GM12878 (cell line): ENCODE data around the gene ADGRG7. TPM values are rescaled to one million over a fixed set of nuclear protein-coding genes. Genes with fewer than 3 reads are reported as not detected.

Source experiments
- ATAC-seq: fragments of 200-7000 bp; cut with Tn5 transposase; 3 replicates; pipeline ENCODE4 v1.9.1; 2020; ENCODE audit warnings: mild to moderate bottlenecking, moderate library complexity
- BruUV-seq: library from RNA; stranded (reverse); fragments of 400-500 nt; replicated peaks from 2 replicates; lab custom pipeline; 2021; lab: Mats Ljungman, UMichigan
- CTCF ChIA-PET: fragments of 300-600 bp; sonication (Branson Sonifier 250); formaldehyde crosslinking; extraction: SDS; loops from one replicate; lab custom pipeline; 2021; ENCODE audit warnings: inconsistent platforms; lab: Yijun Ruan, JAX
- POLR2A ChIA-PET: fragments of 350-600 bp; formaldehyde crosslinking; extraction: SDS; loops from one replicate; lab custom pipeline; 2021; ENCODE audit warnings: inconsistent platforms; lab: Charles Lee
- RAD21 ChIA-PET: fragments of 300-600 bp; sonication (Branson Sonifier 250); formaldehyde crosslinking; loops from one replicate; lab custom pipeline; 2023; ENCODE audit warnings: antibody characterized with exemption; ENCODE audit not compliant: unreplicated experiment; lab: Charles Lee
- SMC1A ChIA-PET: fragments of 300-600 bp; sonication (Branson Sonifier 250); formaldehyde crosslinking; loops from one replicate; lab custom pipeline; 2023; ENCODE audit not compliant: unreplicated experiment, uncharacterized antibody; lab: Charles Lee
- DNase-seq: peaks from one replicate; pipeline ENCODE4 v3.0.0-alpha.2; 2011; ENCODE audit warnings: low read depth, low spot score
- FAIRE-seq: peaks from 3 replicates; lab custom pipeline; 2011; peaks lifted over from hg19 to GRCh38; lab: Jason Lieb, UNC
- H2AFZ ChIP-seq: 2 replicates; pipeline ENCODE4 v1.6.0; 2011; ENCODE audit warnings: low read depth, low read length, control low read depth; ENCODE audit not compliant: control insufficient read depth
- H3K27ac ChIP-seq: 2 replicates; pipeline ENCODE4 v1.5.1; 2011; ENCODE audit warnings: control low read depth; ENCODE audit not compliant: control insufficient read depth, insufficient read depth
- H3K27me3 ChIP-seq, 2 experiments: replicated peaks in 1 of 2; 2 replicates each; pipeline versions ENCODE4 v1.6.0 to v1.6.1; 2011; ENCODE audit warnings: low read length in 1 of 2; ENCODE audit not compliant: control insufficient read depth in 2 of 2, insufficient read depth in 2 of 2
- H3K36me3 ChIP-seq, 2 experiments: 2 replicates each; pipeline ENCODE4 v1.5.1; 2011; ENCODE audit warnings: low read length in 1 of 2; ENCODE audit not compliant: control insufficient read depth in 2 of 2, insufficient read depth in 2 of 2
- H3K4me1 ChIP-seq: 2 replicates; pipeline ENCODE4 v1.6.1; 2011; ENCODE audit warnings: mild to moderate bottlenecking, low read length, moderate library complexity, mixed read lengths; ENCODE audit not compliant: control insufficient read depth, insufficient read depth
- H3K4me2 ChIP-seq: 2 replicates; pipeline ENCODE4 v1.6.0; 2011; ENCODE audit warnings: control low read depth; ENCODE audit not compliant: control insufficient read depth, insufficient read depth
- H3K4me3 ChIP-seq: fragments of 200-600 bp; sonication (generic); 2 replicates; pipeline ENCODE4 v1.5.1; 2016
- H3K79me2 ChIP-seq: 2 replicates; pipeline ENCODE4 v1.6.0; 2011; ENCODE audit warnings: low read length; ENCODE audit not compliant: control insufficient read depth, insufficient read depth
- H3K9ac ChIP-seq: 2 replicates; pipeline ENCODE4 v1.8.0; 2011; ENCODE audit warnings: low read length, control low read depth, mixed read lengths; ENCODE audit not compliant: control insufficient read depth, insufficient read depth
- H3K9me3 ChIP-seq: replicated peaks from 3 replicates; pipeline ENCODE4 v1.5.1; 2011; ENCODE audit warnings: mild to moderate bottlenecking, low read length; ENCODE audit not compliant: control insufficient read depth, insufficient read depth
- H4K20me1 ChIP-seq: 2 replicates; pipeline ENCODE4 v1.6.0; 2011; ENCODE audit not compliant: control insufficient read depth, insufficient read depth
- ESRRA ChIP-seq: IDR thresholded peaks from 2 replicates; pipeline ENCODE4 v1.6.1; 2012; ENCODE audit warnings: mild to moderate bottlenecking, low read length, improper control_type of control experiment
- GATAD2B ChIP-seq: fragments of 450-650 bp; conservative IDR thresholded peaks from 2 replicates; pipeline ENCODE4 v1.6.1; 2017; ENCODE audit warnings: low read depth, mild to moderate bottlenecking, moderate library complexity
- KDM1A ChIP-seq: fragments of 200-600 bp; sonication (generic); IDR thresholded peaks from 2 replicates; pipeline ENCODE4 v1.6.1; 2016; ENCODE audit warnings: borderline replicate concordance
- PML ChIP-seq: IDR thresholded peaks from 2 replicates; pipeline ENCODE4 v1.6.1; 2012; ENCODE audit warnings: low read length, inconsistent platforms
- RUNX3 ChIP-seq: IDR thresholded peaks from 2 replicates; pipeline ENCODE4 v1.6.1; 2012; ENCODE audit warnings: low read length, inconsistent platforms
- TBL1XR1 ChIP-seq: IDR thresholded peaks from 2 replicates; pipeline ENCODE4 v1.6.1; 2012; ENCODE audit warnings: low read depth, low read length, improper control_type of control experiment
- TCF3 ChIP-seq: IDR thresholded peaks from 2 replicates; pipeline ENCODE4 v1.6.1; 2012; ENCODE audit warnings: low read depth, mild to moderate bottlenecking, low read length, borderline replicate concordance; ENCODE audit not compliant: insufficient read depth
- WGBS: methylation state at CpG from one replicate; pipeline ENCODE4 v1.1.6; 2016; ENCODE audit warnings: low lambda C conversion rate; ENCODE audit not compliant: insufficient replicate concordance, insufficient coverage; ENCODE audit errors: missing lambda C conversion rate; 5-methylcytosine and 5-hydroxymethylcytosine counted together
- in situ Hi-C: fragments of 300-500 bp; cut with MboI; formaldehyde crosslinking; loops from 9 replicates; pipeline ENCODE4 v1.14.3; 2018; ENCODE audit warnings: mixed read lengths
- intact Hi-C: fragments of 100-400 bp; cut with micrococcal nuclease; formaldehyde crosslinking; loops from one replicate; pipeline ENCODE4 v1.14.2; 2022; ENCODE audit not compliant: unreplicated experiment
- polyA plus RNA-seq, 11 experiments: library from polyadenylated mRNA; depleted of rRNA in 4 of 11; unstranded in 6 of 11; stranded (reverse) in 5 of 11; fragments of >200 nt; fragmentation: Nextera tagmentation in 4 of 11; fragmentation: Illumina TruSeq in 1 of 11; extraction: Ambion mirVana in 4 of 11; extraction: Trizol in 1 of 11; gene quantifications; 1 replicate in 1 of 11; 2 replicates in 10 of 11; pipeline versions ENCODE4 v1.2.1 to v1.2.3, GENCODE V29; 2011 to 2016; ENCODE audit warnings: inconsistent platforms in 2 of 11, missing spikeins in 2 of 11, low read depth in 1 of 11
- total RNA-seq, 4 experiments: library from RNA; depleted of rRNA in 3 of 4; stranded (reverse); fragments of >200 nt in 3 of 4; fragmentation: Illumina TruSeq in 1 of 4; extraction: Trizol in 1 of 4; gene quantifications; 2 replicates each; pipeline versions ENCODE4 v1.2.1 to v1.2.3, GENCODE V29; 2013 to 2021
- TF ChIP-seq, protein P1 (sequence below): fragments of 150-350 bp; IDR thresholded peaks from 2 replicates; pipeline ENCODE4 v1.6.1; 2016; ENCODE audit warnings: low read depth, low read length
- TF ChIP-seq, protein P2 (sequence below): IDR thresholded peaks from 2 replicates; pipeline ENCODE4 v1.6.1; 2012; ENCODE audit warnings: mild to moderate bottlenecking, low read depth, low read length
- TF ChIP-seq, protein P3 (sequence below): fragments of 450-650 bp; IDR thresholded peaks from 2 replicates; pipeline ENCODE4 v1.6.1; 2017; ENCODE audit warnings: borderline replicate concordance

The ADGRG7 gene
- total and polyA plus RNA-seq, 10 of the 15 experiments (the other 5 are each of a cell fraction or from before 2014, with no cell fraction given), result 0.02 to 0.21 (median 0.14) TPM; not detected in 7

DNA sequence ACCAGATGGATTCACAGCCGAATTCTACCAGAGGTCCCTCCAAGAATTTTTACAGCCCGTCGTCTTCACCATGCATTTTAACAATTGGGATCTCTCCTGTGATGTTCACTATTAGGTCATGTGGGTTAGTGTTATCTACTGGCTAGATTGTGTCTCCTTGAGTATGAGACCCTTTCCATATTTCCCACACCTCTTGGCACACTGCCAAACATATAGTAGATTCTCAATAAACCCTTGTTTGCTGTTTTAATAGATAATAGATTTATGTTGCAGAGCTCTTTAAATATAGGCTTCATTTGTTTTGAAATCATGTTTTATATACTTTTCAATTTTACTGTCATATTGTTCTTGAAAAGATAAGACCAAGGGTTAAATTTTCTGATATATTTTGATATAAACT lies 34.9 kb upstream of the ADGRG7 start:
- ChIA-PET RAD21 (interaction anchor here (1.0 kb wide), 1 partner anchor 15 kb away, joined by 3 read pairs; no protein-coding TSS in a partner anchor), POLR2A (interaction anchor here (0.7 kb wide), 1 partner anchor 1454 kb away, joined by 7 read pairs; no protein-coding TSS in a partner anchor)
- 95% methylated on average over 3 of the region's 3 CpGs for WGBS

More for the DNA sequence above, 34.9 kb upstream of the ADGRG7 start:
- Histone ChIP-seq H3K9me3 (no peaks in the 10 kb centered on the region; the same call in 2 of the 3 replicates), H3K4me1 (no peaks in the 10 kb centered on the region), H3K4me2 (no peak overlapping the region), H2AFZ (no peak overlapping the region), H4K20me1 (no peaks in the 10 kb centered on the region), H3K27ac (no peak overlapping the region), H3K9ac (no peak overlapping the region), H3K79me2 (no peaks in the 10 kb centered on the region), H3K4me3 (no peak overlapping the region), H3K36me3 (no peaks in the 10 kb centered on the region), H3K27me3 (no peaks in the 10 kb centered on the region)
- CTCF ChIA-PET, result interaction anchor here (1.3 kb wide), 1 partner anchor 13 kb away, joined by 3 read pairs; no protein-coding TSS in a partner anchor
- FAIRE-seq (no peak), ATAC-seq (no peak), DNase-seq (no peak)
- BruUV-seq, result no TSS peak
- in situ Hi-C loops (no loop called here), intact Hi-C loops (no loop called here)
- SMC1A ChIA-PET, result interaction anchor here (5.1 kb wide), 1 partner anchor 15 kb away, joined by 22 read pairs; no protein-coding TSS in a partner anchor
- TF ChIP-seq GATAD2B (no peak), TBL1XR1 (no peak), PML (no peak), TCF3 (no peak), KDM1A (no peak), ESRRA (no peak), RUNX3 (no peak)
- TF ChIP-seq, protein P1, sequence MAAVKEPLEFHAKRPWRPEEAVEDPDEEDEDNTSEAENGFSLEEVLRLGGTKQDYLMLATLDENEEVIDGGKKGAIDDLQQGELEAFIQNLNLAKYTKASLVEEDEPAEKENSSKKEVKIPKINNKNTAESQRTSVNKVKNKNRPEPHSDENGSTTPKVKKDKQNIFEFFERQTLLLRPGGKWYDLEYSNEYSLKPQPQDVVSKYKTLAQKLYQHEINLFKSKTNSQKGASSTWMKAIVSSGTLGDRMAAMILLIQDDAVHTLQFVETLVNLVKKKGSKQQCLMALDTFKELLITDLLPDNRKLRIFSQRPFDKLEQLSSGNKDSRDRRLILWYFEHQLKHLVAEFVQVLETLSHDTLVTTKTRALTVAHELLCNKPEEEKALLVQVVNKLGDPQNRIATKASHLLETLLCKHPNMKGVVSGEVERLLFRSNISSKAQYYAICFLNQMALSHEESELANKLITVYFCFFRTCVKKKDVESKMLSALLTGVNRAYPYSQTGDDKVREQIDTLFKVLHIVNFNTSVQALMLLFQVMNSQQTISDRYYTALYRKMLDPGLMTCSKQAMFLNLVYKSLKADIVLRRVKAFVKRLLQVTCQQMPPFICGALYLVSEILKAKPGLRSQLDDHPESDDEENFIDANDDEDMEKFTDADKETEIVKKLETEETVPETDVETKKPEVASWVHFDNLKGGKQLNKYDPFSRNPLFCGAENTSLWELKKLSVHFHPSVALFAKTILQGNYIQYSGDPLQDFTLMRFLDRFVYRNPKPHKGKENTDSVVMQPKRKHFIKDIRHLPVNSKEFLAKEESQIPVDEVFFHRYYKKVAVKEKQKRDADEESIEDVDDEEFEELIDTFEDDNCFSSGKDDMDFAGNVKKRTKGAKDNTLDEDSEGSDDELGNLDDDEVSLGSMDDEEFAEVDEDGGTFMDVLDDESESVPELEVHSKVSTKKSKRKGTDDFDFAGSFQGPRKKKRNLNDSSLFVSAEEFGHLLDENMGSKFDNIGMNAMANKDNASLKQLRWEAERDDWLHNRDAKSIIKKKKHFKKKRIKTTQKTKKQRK, result no peak
- TF ChIP-seq, protein P2, sequence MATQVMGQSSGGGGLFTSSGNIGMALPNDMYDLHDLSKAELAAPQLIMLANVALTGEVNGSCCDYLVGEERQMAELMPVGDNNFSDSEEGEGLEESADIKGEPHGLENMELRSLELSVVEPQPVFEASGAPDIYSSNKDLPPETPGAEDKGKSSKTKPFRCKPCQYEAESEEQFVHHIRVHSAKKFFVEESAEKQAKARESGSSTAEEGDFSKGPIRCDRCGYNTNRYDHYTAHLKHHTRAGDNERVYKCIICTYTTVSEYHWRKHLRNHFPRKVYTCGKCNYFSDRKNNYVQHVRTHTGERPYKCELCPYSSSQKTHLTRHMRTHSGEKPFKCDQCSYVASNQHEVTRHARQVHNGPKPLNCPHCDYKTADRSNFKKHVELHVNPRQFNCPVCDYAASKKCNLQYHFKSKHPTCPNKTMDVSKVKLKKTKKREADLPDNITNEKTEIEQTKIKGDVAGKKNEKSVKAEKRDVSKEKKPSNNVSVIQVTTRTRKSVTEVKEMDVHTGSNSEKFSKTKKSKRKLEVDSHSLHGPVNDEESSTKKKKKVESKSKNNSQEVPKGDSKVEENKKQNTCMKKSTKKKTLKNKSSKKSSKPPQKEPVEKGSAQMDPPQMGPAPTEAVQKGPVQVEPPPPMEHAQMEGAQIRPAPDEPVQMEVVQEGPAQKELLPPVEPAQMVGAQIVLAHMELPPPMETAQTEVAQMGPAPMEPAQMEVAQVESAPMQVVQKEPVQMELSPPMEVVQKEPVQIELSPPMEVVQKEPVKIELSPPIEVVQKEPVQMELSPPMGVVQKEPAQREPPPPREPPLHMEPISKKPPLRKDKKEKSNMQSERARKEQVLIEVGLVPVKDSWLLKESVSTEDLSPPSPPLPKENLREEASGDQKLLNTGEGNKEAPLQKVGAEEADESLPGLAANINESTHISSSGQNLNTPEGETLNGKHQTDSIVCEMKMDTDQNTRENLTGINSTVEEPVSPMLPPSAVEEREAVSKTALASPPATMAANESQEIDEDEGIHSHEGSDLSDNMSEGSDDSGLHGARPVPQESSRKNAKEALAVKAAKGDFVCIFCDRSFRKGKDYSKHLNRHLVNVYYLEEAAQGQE, result no peak
- TF ChIP-seq, protein P3, sequence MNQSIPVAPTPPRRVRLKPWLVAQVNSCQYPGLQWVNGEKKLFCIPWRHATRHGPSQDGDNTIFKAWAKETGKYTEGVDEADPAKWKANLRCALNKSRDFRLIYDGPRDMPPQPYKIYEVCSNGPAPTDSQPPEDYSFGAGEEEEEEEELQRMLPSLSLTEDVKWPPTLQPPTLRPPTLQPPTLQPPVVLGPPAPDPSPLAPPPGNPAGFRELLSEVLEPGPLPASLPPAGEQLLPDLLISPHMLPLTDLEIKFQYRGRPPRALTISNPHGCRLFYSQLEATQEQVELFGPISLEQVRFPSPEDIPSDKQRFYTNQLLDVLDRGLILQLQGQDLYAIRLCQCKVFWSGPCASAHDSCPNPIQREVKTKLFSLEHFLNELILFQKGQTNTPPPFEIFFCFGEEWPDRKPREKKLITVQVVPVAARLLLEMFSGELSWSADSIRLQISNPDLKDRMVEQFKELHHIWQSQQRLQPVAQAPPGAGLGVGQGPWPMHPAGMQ, result no peak
